SU-DHL-6 (cell line): Measurements from ENCODE around the gene LRRC3.

Experiments
- EZH2phosphoT487 ChIP-seq: fragments of 200-600 bp; sonication (generic), shearing (Covaris generic); conservative IDR thresholded peaks from 2 replicates; pipeline ENCODE4 v1.6.1; 2018; ENCODE audit warnings: mild to moderate bottlenecking, antibody characterized with exemption, low read length, moderate library complexity, mixed read lengths
- TF ChIP-seq, protein P1 (sequence below): fragments of 200-600 bp; sonication (generic); IDR thresholded peaks from one replicate; pipeline ENCODE4 v1.5.1; 2017; ENCODE audit warnings: antibody characterized with exemption, mild to moderate bottlenecking, low read length, moderate library complexity; ENCODE audit not compliant: insufficient read depth, poor library complexity, severe bottlenecking

DNA sequence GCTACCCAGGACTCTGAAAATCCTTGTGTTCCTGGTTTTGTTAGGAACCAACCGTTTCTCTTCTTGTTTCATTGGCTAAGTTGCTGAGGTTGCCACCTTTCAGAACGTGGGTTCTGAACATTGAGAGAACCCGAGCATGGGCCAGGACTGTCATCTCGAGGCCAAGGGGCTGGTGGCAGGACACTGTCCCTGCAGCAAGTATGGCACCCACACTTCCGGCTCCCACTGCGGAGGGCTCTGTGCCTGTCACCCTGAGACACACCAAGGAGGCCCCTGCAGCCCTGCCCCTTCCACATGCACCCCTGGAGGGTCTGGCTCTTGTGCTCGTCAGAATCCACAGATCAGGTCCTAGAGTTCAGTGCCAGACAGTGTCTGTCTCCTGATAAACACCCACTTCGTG lies 39.1 kb upstream of the LRRC3 start:
- TF ChIP-seq, protein P1, sequence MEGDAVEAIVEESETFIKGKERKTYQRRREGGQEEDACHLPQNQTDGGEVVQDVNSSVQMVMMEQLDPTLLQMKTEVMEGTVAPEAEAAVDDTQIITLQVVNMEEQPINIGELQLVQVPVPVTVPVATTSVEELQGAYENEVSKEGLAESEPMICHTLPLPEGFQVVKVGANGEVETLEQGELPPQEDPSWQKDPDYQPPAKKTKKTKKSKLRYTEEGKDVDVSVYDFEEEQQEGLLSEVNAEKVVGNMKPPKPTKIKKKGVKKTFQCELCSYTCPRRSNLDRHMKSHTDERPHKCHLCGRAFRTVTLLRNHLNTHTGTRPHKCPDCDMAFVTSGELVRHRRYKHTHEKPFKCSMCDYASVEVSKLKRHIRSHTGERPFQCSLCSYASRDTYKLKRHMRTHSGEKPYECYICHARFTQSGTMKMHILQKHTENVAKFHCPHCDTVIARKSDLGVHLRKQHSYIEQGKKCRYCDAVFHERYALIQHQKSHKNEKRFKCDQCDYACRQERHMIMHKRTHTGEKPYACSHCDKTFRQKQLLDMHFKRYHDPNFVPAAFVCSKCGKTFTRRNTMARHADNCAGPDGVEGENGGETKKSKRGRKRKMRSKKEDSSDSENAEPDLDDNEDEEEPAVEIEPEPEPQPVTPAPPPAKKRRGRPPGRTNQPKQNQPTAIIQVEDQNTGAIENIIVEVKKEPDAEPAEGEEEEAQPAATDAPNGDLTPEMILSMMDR = no peak
- TF ChIP-seq EZH2phosphoT487 = no peak
